ENCODE results near the gene TEF. TPM values are rescaled to one million over a fixed set of nuclear protein-coding genes. Genes with fewer than 3 reads are reported as not detected.

The TEF gene
- total and polyA plus RNA-seq, 4 donors, result 5.7 to 16.2 (median 10.2) TPM

DNA sequence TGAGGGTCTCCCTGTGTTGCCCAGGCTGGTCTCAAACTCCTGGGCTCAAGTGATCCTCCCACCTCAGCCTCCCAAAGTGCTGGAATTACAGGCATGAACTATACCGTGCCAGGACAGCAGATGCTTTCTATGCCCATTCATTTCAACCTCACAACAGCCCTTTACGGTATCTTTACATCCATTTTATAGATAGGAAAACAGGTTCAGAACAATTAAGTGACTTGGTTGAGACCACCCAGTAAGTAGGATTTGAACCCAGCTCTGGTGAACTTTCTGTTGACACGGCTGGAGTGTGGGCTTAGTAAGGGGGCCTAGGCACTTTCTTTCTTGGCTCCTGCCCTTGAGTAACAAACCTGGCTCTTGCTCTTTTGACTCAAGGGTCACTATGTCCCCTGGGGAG, 25.7 kb downstream of the TEF start:
- DNase-seq (ENCODE audit: low spot score), result no peak
- Histone ChIP-seq H3K27me3 (ENCODE audit: control insufficient read depth in 4 of 4, insufficient read depth in 4 of 4, low read length in 3 of 4) (no peaks in the 10 kb centered on the region), H3K9ac (ENCODE audit: low read depth in 1 of 2, low read length in 2 of 2) (no peak overlapping the region), H3K27ac (ENCODE audit: low read depth in 1 of 2, low read length in 2 of 2) (no peak overlapping the region), H3K4me3 (ENCODE audit: low read depth in 1 of 3, low read length in 3 of 3) (no peak overlapping the region), H3K9me3 (ENCODE audit: control insufficient read depth in 4 of 4, low read length in 3 of 4) (no peaks in the 10 kb centered on the region), H3K4me1 (ENCODE audit: control insufficient read depth in 4 of 4, insufficient read depth in 4 of 4, low read length in 3 of 4) (peaks cover 5 to 30% (median 20%) of the 10 kb centered on the region in 4 donors), H3K36me3 (ENCODE audit: control insufficient read depth in 4 of 4, insufficient read depth in 3 of 4, low read depth in 1 of 4, low read length in 3 of 4) (no peaks in the 10 kb centered on the region)
- no peak for TF ChIP-seq NR2F2 (IDR thresholded peaks at IDR 0.05)
- no peak for TF ChIP-seq EGR1 (IDR thresholded peaks at IDR 0.05; ENCODE audit: low read depth in 2 of 2)
- TF ChIP-seq YY1 (IDR thresholded peaks at IDR 0.05), result no peak
- TF ChIP-seq, protein P1, sequence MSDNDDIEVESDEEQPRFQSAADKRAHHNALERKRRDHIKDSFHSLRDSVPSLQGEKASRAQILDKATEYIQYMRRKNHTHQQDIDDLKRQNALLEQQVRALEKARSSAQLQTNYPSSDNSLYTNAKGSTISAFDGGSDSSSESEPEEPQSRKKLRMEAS (IDR thresholded peaks at IDR 0.05), result no peak
- TF ChIP-seq ATF3 (IDR thresholded peaks at IDR 0.05), result no peak
- no peak for TF ChIP-seq REST (IDR thresholded peaks at IDR 0.05)
- TF ChIP-seq HNF4A (conservative IDR thresholded peaks at IDR 0.05), result no peak
- WGBS, result 91% methylated on average over 3 of the region's 3 CpGs

DNA sequence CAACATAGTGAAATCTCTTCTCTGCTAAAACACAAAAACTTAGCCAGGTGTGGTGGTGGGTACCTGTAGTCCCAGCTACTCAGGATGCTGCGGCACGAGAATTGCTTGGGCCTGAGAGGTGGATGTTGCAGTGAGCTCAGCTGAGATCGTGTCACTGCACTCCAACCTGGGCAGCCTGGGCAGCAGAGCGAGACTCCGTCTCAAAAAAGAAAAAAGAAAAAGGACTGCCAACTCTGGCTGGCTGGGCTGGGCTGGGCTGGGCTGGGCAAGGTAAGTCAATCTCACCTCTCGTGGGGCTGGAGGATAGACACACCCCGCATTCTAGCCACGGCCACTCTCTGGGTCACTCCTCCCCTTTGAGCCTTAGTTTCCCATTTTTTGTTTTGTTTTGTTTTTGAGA, 26.9 kb downstream of the TEF start:
- H3K36me3 ChIP-seq (ENCODE audit: control insufficient read depth in 4 of 4, insufficient read depth in 3 of 4, low read depth in 1 of 4, low read length in 3 of 4), result no peaks in the 10 kb centered on the region
- no peaks in the 10 kb centered on the region for H3K27me3 ChIP-seq (ENCODE audit: control insufficient read depth in 4 of 4, insufficient read depth in 4 of 4, low read length in 3 of 4)
- H3K4me3 ChIP-seq (ENCODE audit: low read depth in 1 of 3, low read length in 3 of 3), result no peak overlapping the region
- H3K4me1 ChIP-seq (ENCODE audit: control insufficient read depth in 4 of 4, insufficient read depth in 4 of 4, low read length in 3 of 4), result peaks cover 9 to 25% (median 16%) of the 10 kb centered on the region in 4 donors
- H3K27ac ChIP-seq (ENCODE audit: low read depth in 1 of 2, low read length in 2 of 2), result no peak overlapping the region
- H3K9ac ChIP-seq (ENCODE audit: low read depth in 1 of 2, low read length in 2 of 2), result no peak overlapping the region
- DNase-seq (ENCODE audit: low spot score), result no peak
- 84% methylated on average over 8 of the region's 8 CpGs for WGBS
- H3K9me3 ChIP-seq (ENCODE audit: control insufficient read depth in 4 of 4, low read length in 3 of 4), result no peaks in the 10 kb centered on the region
- TF ChIP-seq HNF4A (conservative IDR thresholded peaks at IDR 0.05) (no peak), SP1 (IDR thresholded peaks at IDR 0.05) (no peak), JUND (IDR thresholded peaks at IDR 0.05) (no peak), RAD21 (IDR thresholded peaks at IDR 0.05) (no peak), REST (IDR thresholded peaks at IDR 0.05) (no peak), HNF4G (IDR thresholded peaks at IDR 0.05) (no peak), FOXA2 (IDR thresholded peaks at IDR 0.05) (no peak), TAF1 (conservative IDR thresholded peaks at IDR 0.05) (no peak), YY1 (IDR thresholded peaks at IDR 0.05) (no peak), NR2F2 (IDR thresholded peaks at IDR 0.05) (no peak), RXRA (IDR thresholded peaks at IDR 0.05) (no peak), EGR1 (IDR thresholded peaks at IDR 0.05; ENCODE audit: low read depth in 2 of 2) (no peak), ATF3 (IDR thresholded peaks at IDR 0.05) (no peak), GABPA (IDR thresholded peaks at IDR 0.05 in 1 of 2, conservative IDR thresholded peaks at IDR 0.05 in 1 of 2) (no peak), FOXA1 (IDR thresholded peaks at IDR 0.05) (no peak)
- TF ChIP-seq, protein P2, sequence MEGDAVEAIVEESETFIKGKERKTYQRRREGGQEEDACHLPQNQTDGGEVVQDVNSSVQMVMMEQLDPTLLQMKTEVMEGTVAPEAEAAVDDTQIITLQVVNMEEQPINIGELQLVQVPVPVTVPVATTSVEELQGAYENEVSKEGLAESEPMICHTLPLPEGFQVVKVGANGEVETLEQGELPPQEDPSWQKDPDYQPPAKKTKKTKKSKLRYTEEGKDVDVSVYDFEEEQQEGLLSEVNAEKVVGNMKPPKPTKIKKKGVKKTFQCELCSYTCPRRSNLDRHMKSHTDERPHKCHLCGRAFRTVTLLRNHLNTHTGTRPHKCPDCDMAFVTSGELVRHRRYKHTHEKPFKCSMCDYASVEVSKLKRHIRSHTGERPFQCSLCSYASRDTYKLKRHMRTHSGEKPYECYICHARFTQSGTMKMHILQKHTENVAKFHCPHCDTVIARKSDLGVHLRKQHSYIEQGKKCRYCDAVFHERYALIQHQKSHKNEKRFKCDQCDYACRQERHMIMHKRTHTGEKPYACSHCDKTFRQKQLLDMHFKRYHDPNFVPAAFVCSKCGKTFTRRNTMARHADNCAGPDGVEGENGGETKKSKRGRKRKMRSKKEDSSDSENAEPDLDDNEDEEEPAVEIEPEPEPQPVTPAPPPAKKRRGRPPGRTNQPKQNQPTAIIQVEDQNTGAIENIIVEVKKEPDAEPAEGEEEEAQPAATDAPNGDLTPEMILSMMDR (IDR thresholded peaks at IDR 0.05; ENCODE audit: low read depth, low read length, missing input control), result no peak
- TF ChIP-seq, protein P3, sequence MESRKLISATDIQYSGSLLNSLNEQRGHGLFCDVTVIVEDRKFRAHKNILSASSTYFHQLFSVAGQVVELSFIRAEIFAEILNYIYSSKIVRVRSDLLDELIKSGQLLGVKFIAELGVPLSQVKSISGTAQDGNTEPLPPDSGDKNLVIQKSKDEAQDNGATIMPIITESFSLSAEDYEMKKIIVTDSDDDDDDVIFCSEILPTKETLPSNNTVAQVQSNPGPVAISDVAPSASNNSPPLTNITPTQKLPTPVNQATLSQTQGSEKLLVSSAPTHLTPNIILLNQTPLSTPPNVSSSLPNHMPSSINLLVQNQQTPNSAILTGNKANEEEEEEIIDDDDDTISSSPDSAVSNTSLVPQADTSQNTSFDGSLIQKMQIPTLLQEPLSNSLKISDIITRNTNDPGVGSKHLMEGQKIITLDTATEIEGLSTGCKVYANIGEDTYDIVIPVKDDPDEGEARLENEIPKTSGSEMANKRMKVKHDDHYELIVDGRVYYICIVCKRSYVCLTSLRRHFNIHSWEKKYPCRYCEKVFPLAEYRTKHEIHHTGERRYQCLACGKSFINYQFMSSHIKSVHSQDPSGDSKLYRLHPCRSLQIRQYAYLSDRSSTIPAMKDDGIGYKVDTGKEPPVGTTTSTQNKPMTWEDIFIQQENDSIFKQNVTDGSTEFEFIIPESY (IDR thresholded peaks at IDR 0.05), result no peak
